Activated naive CD4-positive, alpha-beta T cell treated with anti-CD3 and anti-CD28 coated beads, Interleukin-2, amount 10 ng/mL, durations not matched to agents 7 days and 5 days (primary cell): ENCODE measurements around the gene PCDH19.

Source experiments
- CTCF ChIA-PET: fragments of 350-600 bp; sonication (Branson Sonifier 250); formaldehyde crosslinking; loops from one replicate; lab custom pipeline; 2021; ENCODE audit warnings: antibody characterized with exemption; lab: Charles Lee
- DNase-seq: peaks from one replicate; pipeline ENCODE4 v3.0.0-alpha.2; 2020
- H3K27ac Mint-ChIP-seq: one replicate; pipeline ENCODE4 v1.8.0; 2021; ENCODE audit warnings: mild to moderate bottlenecking, moderate library complexity, mixed read lengths
- H3K27me3 Mint-ChIP-seq: one replicate; pipeline ENCODE4 v1.8.0; 2021; ENCODE audit warnings: mild to moderate bottlenecking, mixed read lengths
- H3K36me3 Mint-ChIP-seq: one replicate; pipeline ENCODE4 v1.8.0; 2021; ENCODE audit warnings: mixed read lengths
- H3K4me1 Mint-ChIP-seq: one replicate; pipeline ENCODE4 v1.8.0; 2021; ENCODE audit warnings: mixed read lengths
- H3K4me3 Mint-ChIP-seq: one replicate; pipeline ENCODE4 v1.8.0; 2021; ENCODE audit warnings: mild to moderate bottlenecking, moderate library complexity, mixed read lengths
- H3K9me3 Mint-ChIP-seq: one replicate; pipeline ENCODE4 v1.8.0; 2021; ENCODE audit warnings: mixed read lengths

PCDH19 gene

GRCh38 chrX:100296183-100296753 is 113.8 kb downstream of the PCDH19 start:
- Mint-ChIP-seq H3K4me1 (no peaks in the 10 kb centered on the region), H3K36me3 (no peaks in the 10 kb centered on the region), H3K9me3 (no peaks in the 10 kb centered on the region), H3K27ac (no peak overlapping the region), H3K4me3 (no peak overlapping the region), H3K27me3 (no peaks in the 10 kb centered on the region)
- CTCF ChIA-PET, result no interaction called here
- no peak for DNase-seq

- no peaks in the 10 kb centered on the region for H3K27me3 Mint-ChIP-seq
- DNase-seq, result no peak
- H3K27ac Mint-ChIP-seq, result no peak overlapping the region
- no peaks in the 10 kb centered on the region for H3K9me3 Mint-ChIP-seq
- H3K36me3 Mint-ChIP-seq, result no peaks in the 10 kb centered on the region
- H3K4me1 Mint-ChIP-seq, result no peaks in the 10 kb centered on the region
- CTCF ChIA-PET, result no interaction called here
- no peak overlapping the region for H3K4me3 Mint-ChIP-seq
Measured at GRCh38 chrX:100294965-100295364, 115.1 kb downstream of the PCDH19 start.

GRCh38 chrX:100289066-100289558 is 121.0 kb downstream of the PCDH19 start:
- Mint-ChIP-seq H3K9me3 (no peaks in the 10 kb centered on the region), H3K4me3 (no peak overlapping the region), H3K4me1 (no peaks in the 10 kb centered on the region), H3K27me3 (no peaks in the 10 kb centered on the region), H3K36me3 (no peaks in the 10 kb centered on the region), H3K27ac (no peak overlapping the region)
- CTCF ChIA-PET, result no interaction called here
- DNase-seq, result no peak

GRCh38 chrX:100277231-100277630 is 132.8 kb downstream of the PCDH19 start:
- no peak overlapping the region for H3K4me3 Mint-ChIP-seq
- no peaks in the 10 kb centered on the region for H3K36me3 Mint-ChIP-seq
- H3K27me3 Mint-ChIP-seq, result no peaks in the 10 kb centered on the region
- H3K4me1 Mint-ChIP-seq, result no peaks in the 10 kb centered on the region
- no peak overlapping the region for H3K27ac Mint-ChIP-seq
- CTCF ChIA-PET, result no interaction called here
- no peaks in the 10 kb centered on the region for H3K9me3 Mint-ChIP-seq
- DNase-seq, result no peak

GRCh38 chrX:100274916-100275315 is 135.2 kb downstream of the PCDH19 start:
- CTCF ChIA-PET, result no interaction called here
- Mint-ChIP-seq H3K27me3 (no peaks in the 10 kb centered on the region), H3K9me3 (no peaks in the 10 kb centered on the region)

GRCh38 chrX:100265179-100265578 is 144.9 kb downstream of the PCDH19 start:
- Mint-ChIP-seq H3K9me3 (peaks cover 2% of the 10 kb centered on the region), H3K27me3 (no peaks in the 10 kb centered on the region), H3K36me3 (no peaks in the 10 kb centered on the region), H3K4me3 (no peak overlapping the region), H3K4me1 (no peaks in the 10 kb centered on the region), H3K27ac (no peak overlapping the region)
- CTCF ChIA-PET, result no interaction called here
- DNase-seq, result no peak

More at GRCh38 chrX:100274916-100275315, 135.2 kb downstream of the PCDH19 start:
- Mint-ChIP-seq H3K27ac (no peak overlapping the region), H3K4me3 (no peak overlapping the region), H3K4me1 (no peaks in the 10 kb centered on the region), H3K36me3 (no peaks in the 10 kb centered on the region)
- DNase-seq, result no peak

- Mint-ChIP-seq H3K4me1 (no peaks in the 10 kb centered on the region), H3K27me3 (no peaks in the 10 kb centered on the region), H3K9me3 (peaks cover 2% of the 10 kb centered on the region), H3K27ac (no peak overlapping the region), H3K36me3 (no peaks in the 10 kb centered on the region), H3K4me3 (no peak overlapping the region)
- CTCF ChIA-PET, result no interaction called here
- no peak for DNase-seq
Measured at GRCh38 chrX:100264200-100264599, 145.9 kb downstream of the PCDH19 start.

- no peak for DNase-seq
- no peaks in the 10 kb centered on the region for H3K27me3 Mint-ChIP-seq
- H3K4me3 Mint-ChIP-seq, result no peak overlapping the region
- H3K4me1 Mint-ChIP-seq, result no peaks in the 10 kb centered on the region
- no peak overlapping the region for H3K27ac Mint-ChIP-seq
- CTCF ChIA-PET, result no interaction called here
- peaks cover 2% of the 10 kb centered on the region for H3K9me3 Mint-ChIP-seq
- H3K36me3 Mint-ChIP-seq, result no peaks in the 10 kb centered on the region
Measured at GRCh38 chrX:100263650-100264049, 146.4 kb downstream of the PCDH19 start.

- CTCF ChIA-PET, result no interaction called here
- H3K27me3 Mint-ChIP-seq, result no peaks in the 10 kb centered on the region
- no peaks in the 10 kb centered on the region for H3K4me1 Mint-ChIP-seq
- no peak for DNase-seq
- H3K9me3 Mint-ChIP-seq, result no peaks in the 10 kb centered on the region
- H3K4me3 Mint-ChIP-seq, result no peak overlapping the region
- H3K27ac Mint-ChIP-seq, result no peak overlapping the region
- no peaks in the 10 kb centered on the region for H3K36me3 Mint-ChIP-seq
Measured at GRCh38 chrX:100248885-100249493, 161.1 kb downstream of the PCDH19 start.

GRCh38 chrX:100247826-100248225 is 162.2 kb downstream of the PCDH19 start:
- H3K9me3 Mint-ChIP-seq, result no peaks in the 10 kb centered on the region
- CTCF ChIA-PET, result no interaction called here
- no peak overlapping the region for H3K4me3 Mint-ChIP-seq
- DNase-seq, result no peak
- no peak overlapping the region for H3K27ac Mint-ChIP-seq
- H3K27me3 Mint-ChIP-seq, result no peaks in the 10 kb centered on the region
- H3K4me1 Mint-ChIP-seq, result no peaks in the 10 kb centered on the region
- no peaks in the 10 kb centered on the region for H3K36me3 Mint-ChIP-seq

- Mint-ChIP-seq H3K4me1 (no peaks in the 10 kb centered on the region), H3K27me3 (no peaks in the 10 kb centered on the region), H3K27ac (no peak overlapping the region), H3K9me3 (peaks cover 3% of the 10 kb centered on the region), H3K4me3 (no peak overlapping the region), H3K36me3 (no peaks in the 10 kb centered on the region)
- no peak for DNase-seq
- CTCF ChIA-PET, result no interaction called here
Measured at GRCh38 chrX:100244681-100245080, 165.4 kb downstream of the PCDH19 start.
